ENCODE measurements around the gene ATXN10.

ATXN10 gene

GRCh38 chr22:45775569-45776312 is 104.1 kb downstream of the ATXN10 start:
- Histone ChIP-seq H3K27ac (ENCODE audit: low read depth, low read length) (no peak overlapping the region), H3K36me3 (ENCODE audit: control insufficient read depth in 5 of 5, insufficient read depth in 5 of 5, low read length in 5 of 5) (peaks cover 0 to 7% (median under 1%) of the 10 kb centered on the region in 5 donors), H3K9me3 (ENCODE audit: control insufficient read depth in 5 of 5, low read length in 5 of 5) (peaks cover 0 to 2% (median 0%) of the 10 kb centered on the region in 5 donors), H3K4me3 (ENCODE audit: low read depth in 1 of 5, low read length in 5 of 5) (no peak overlapping the region), H3K9ac (ENCODE audit: low read length in 5 of 5) (no peak overlapping the region), H3K27me3 (ENCODE audit: control insufficient read depth in 5 of 5, insufficient read depth in 4 of 5, low read length in 5 of 5) (no peaks in the 10 kb centered on the region), H3K4me1 (ENCODE audit: control insufficient read depth in 5 of 5, insufficient read depth in 5 of 5, low read length in 5 of 5) (no peaks in the 10 kb centered on the region)

- Histone ChIP-seq H3K36me3 (ENCODE audit: control insufficient read depth in 5 of 5, insufficient read depth in 5 of 5, low read length in 5 of 5) (peaks cover 0 to 4% (median 0%) of the 10 kb centered on the region in 5 donors), H3K9ac (ENCODE audit: low read length in 5 of 5) (no peak overlapping the region), H3K9me3 (ENCODE audit: control insufficient read depth in 5 of 5, low read length in 5 of 5) (no peaks in the 10 kb centered on the region), H3K27me3 (ENCODE audit: control insufficient read depth in 5 of 5, insufficient read depth in 4 of 5, low read length in 5 of 5) (no peaks in the 10 kb centered on the region), H3K4me1 (ENCODE audit: control insufficient read depth in 5 of 5, insufficient read depth in 5 of 5, low read length in 5 of 5) (no peaks in the 10 kb centered on the region), H3K4me3 (ENCODE audit: low read depth in 1 of 5, low read length in 5 of 5) (no peak overlapping the region), H3K27ac (ENCODE audit: low read depth, low read length) (no peak overlapping the region)
Measured at GRCh38 chr22:45776313-45776585, 104.6 kb downstream of the ATXN10 start.

DNA sequence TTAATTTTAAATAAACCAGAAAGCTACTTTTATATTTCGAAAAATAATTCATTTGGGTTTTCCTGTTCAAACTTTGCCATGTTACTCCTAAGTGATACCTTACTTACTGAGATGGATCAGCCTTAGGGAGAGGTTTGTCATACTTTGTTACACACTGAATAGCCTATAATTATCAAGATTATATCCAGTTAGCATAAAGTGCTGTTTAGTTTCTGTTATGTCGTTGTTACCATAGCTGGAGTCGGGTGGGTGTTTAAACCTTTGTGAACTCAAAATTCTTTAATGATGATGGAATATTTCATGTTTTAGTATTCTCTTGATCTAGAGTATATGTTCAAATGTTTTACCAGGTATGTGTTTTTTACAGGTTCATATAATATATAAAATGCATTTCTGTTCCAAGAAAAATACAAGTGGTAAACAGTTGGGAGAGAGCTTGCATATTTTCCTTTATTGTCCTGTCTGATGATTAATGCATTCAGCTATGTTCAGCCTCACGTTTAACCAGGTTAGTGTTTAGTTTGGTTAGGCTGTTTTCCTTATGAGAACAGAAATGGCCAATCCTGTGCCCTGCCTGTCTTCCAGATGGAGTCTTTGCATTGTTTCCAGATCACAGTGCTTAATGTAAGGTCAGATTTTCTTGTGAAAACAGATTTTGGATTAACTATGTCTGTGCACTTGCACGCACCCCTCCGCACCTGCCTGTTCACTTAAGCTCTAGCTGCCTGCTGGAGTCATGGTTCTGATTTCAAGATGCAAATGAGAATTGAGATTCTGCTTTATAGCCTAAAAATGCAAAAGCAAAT is 105.6 kb downstream of the ATXN10 start:
- H3K27ac ChIP-seq (ENCODE audit: low read depth, low read length): no peak overlapping the region
- no peaks in the 10 kb centered on the region for H3K27me3 ChIP-seq (ENCODE audit: control insufficient read depth in 5 of 5, insufficient read depth in 4 of 5, low read length in 5 of 5)
- H3K4me3 ChIP-seq (ENCODE audit: low read depth in 1 of 5, low read length in 5 of 5): no peak overlapping the region
- H3K9me3 ChIP-seq (ENCODE audit: control insufficient read depth in 5 of 5, low read length in 5 of 5): no peaks in the 10 kb centered on the region
- peaks cover 0 to 4% (median 0%) of the 10 kb centered on the region in 5 donors for H3K36me3 ChIP-seq (ENCODE audit: control insufficient read depth in 5 of 5, insufficient read depth in 5 of 5, low read length in 5 of 5)
- H3K4me1 ChIP-seq (ENCODE audit: control insufficient read depth in 5 of 5, insufficient read depth in 5 of 5, low read length in 5 of 5): no peaks in the 10 kb centered on the region
- no peak overlapping the region for H3K9ac ChIP-seq (ENCODE audit: low read length in 5 of 5)

DNA sequence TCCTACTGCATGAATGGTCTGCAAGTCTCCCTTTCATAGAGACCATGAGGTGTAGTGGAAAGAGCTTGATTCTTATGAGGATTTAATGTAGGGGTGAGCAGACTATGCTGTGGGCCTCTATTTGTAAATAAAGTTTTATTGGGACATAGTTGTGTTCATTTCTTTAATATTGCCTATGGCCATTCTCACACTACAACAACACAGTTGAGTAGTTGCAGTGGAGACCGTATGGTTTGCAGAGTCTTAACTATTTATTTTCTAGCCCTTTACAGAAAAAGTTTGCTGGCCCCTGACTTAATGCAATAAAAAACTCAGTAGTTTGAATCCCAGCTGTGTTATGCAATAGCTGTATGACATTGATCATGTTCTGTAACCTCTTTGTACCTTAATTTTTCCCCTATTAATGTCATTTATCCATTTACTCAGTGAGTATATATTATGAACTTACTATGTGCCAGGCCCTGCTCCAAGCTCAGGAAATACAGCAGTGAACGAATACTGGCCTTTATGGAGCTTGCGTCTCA is 106.3 kb downstream of the ATXN10 start:
- H3K4me1 ChIP-seq (ENCODE audit: control insufficient read depth in 5 of 5, insufficient read depth in 5 of 5, low read length in 5 of 5): no peaks in the 10 kb centered on the region
- no peaks in the 10 kb centered on the region for H3K9me3 ChIP-seq (ENCODE audit: control insufficient read depth in 5 of 5, low read length in 5 of 5)
- no peak overlapping the region for H3K27ac ChIP-seq (ENCODE audit: low read depth, low read length)
- no peaks in the 10 kb centered on the region for H3K27me3 ChIP-seq (ENCODE audit: control insufficient read depth in 5 of 5, insufficient read depth in 4 of 5, low read length in 5 of 5)
- peaks cover 0 to 4% (median 0%) of the 10 kb centered on the region in 5 donors for H3K36me3 ChIP-seq (ENCODE audit: control insufficient read depth in 5 of 5, insufficient read depth in 5 of 5, low read length in 5 of 5)
- no peak overlapping the region for H3K4me3 ChIP-seq (ENCODE audit: low read depth in 1 of 5, low read length in 5 of 5)
- no peak overlapping the region for H3K9ac ChIP-seq (ENCODE audit: low read length in 5 of 5)

DNA sequence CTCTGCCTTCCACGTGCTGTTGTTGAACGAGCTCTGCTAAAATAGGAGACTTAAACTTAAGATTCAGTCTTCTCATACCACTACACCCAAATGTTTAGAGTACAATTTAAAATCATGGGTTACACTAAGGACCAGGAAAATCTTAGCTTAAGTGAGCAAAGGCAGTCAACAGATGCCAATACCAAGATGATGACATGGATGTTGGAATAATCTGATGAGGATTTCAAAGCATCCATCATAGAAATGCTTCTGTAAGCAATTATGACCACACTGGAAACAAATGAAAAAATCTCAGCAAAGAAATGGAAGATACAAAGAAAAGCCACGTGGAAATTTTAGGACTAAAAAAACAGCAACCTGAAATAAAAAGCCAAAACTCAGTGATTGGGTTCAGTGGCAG is 109.8 kb downstream of the ATXN10 start:
- Histone ChIP-seq H3K27ac (ENCODE audit: low read depth, low read length) (no peak overlapping the region), H3K4me3 (ENCODE audit: low read depth in 1 of 5, low read length in 5 of 5) (no peak overlapping the region), H3K4me1 (ENCODE audit: control insufficient read depth in 5 of 5, insufficient read depth in 5 of 5, low read length in 5 of 5) (peaks cover 0 to 2% (median 0%) of the 10 kb centered on the region in 5 donors), H3K36me3 (ENCODE audit: control insufficient read depth in 5 of 5, insufficient read depth in 5 of 5, low read length in 5 of 5) (no peaks in the 10 kb centered on the region), H3K9ac (ENCODE audit: low read length in 5 of 5) (no peak overlapping the region), H3K27me3 (ENCODE audit: control insufficient read depth in 5 of 5, insufficient read depth in 4 of 5, low read length in 5 of 5) (no peaks in the 10 kb centered on the region), H3K9me3 (ENCODE audit: control insufficient read depth in 5 of 5, low read length in 5 of 5) (no peaks in the 10 kb centered on the region)

- H3K9me3 ChIP-seq (ENCODE audit: control insufficient read depth in 5 of 5, low read length in 5 of 5): no peaks in the 10 kb centered on the region
- H3K9ac ChIP-seq (ENCODE audit: low read length in 5 of 5): no peak overlapping the region
- peaks cover 0 to 2% (median 0%) of the 10 kb centered on the region in 5 donors for H3K4me1 ChIP-seq (ENCODE audit: control insufficient read depth in 5 of 5, insufficient read depth in 5 of 5, low read length in 5 of 5)
- no peak overlapping the region for H3K4me3 ChIP-seq (ENCODE audit: low read depth in 1 of 5, low read length in 5 of 5)
- H3K27me3 ChIP-seq (ENCODE audit: control insufficient read depth in 5 of 5, insufficient read depth in 4 of 5, low read length in 5 of 5): no peaks in the 10 kb centered on the region
- H3K27ac ChIP-seq (ENCODE audit: low read depth, low read length): no peak overlapping the region
- no peaks in the 10 kb centered on the region for H3K36me3 ChIP-seq (ENCODE audit: control insufficient read depth in 5 of 5, insufficient read depth in 5 of 5, low read length in 5 of 5)
Measured at GRCh38 chr22:45781966-45782365, 110.3 kb downstream of the ATXN10 start.

DNA sequence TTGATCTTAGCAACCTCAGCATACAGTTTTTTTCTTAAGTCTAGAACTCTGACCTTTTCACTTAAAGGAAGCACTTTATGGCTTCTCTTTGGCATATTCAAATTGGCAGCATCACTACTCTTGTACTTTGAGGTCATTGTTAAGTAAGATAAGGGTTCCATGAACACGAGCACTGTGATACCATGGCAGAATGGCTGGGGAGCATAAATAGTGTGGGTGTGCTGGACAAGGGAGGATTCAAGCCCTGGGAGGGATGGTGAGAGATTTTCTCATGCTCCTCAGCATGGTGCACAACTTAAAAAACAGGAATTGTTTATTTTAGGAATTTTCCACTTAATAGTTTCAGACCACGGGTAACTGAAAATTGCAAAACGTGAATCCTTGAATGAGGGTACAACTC is 111.4 kb downstream of the ATXN10 start:
- H3K9me3 ChIP-seq (ENCODE audit: control insufficient read depth in 5 of 5, low read length in 5 of 5): no peaks in the 10 kb centered on the region
- no peaks in the 10 kb centered on the region for H3K27me3 ChIP-seq (ENCODE audit: control insufficient read depth in 5 of 5, insufficient read depth in 4 of 5, low read length in 5 of 5)
- no peak overlapping the region for H3K9ac ChIP-seq (ENCODE audit: low read length in 5 of 5)
- no peak overlapping the region for H3K4me3 ChIP-seq (ENCODE audit: low read depth in 1 of 5, low read length in 5 of 5)
- H3K4me1 ChIP-seq (ENCODE audit: control insufficient read depth in 5 of 5, insufficient read depth in 5 of 5, low read length in 5 of 5): peaks cover 0 to 3% (median 0%) of the 10 kb centered on the region in 5 donors
- H3K27ac ChIP-seq (ENCODE audit: low read depth, low read length): no peak overlapping the region
- H3K36me3 ChIP-seq (ENCODE audit: control insufficient read depth in 5 of 5, insufficient read depth in 5 of 5, low read length in 5 of 5): no peaks in the 10 kb centered on the region

GRCh38 chr22:45783690-45784089 is 112.1 kb downstream of the ATXN10 start:
- no peaks in the 10 kb centered on the region for H3K27me3 ChIP-seq (ENCODE audit: control insufficient read depth in 5 of 5, insufficient read depth in 4 of 5, low read length in 5 of 5)
- no peaks in the 10 kb centered on the region for H3K9me3 ChIP-seq (ENCODE audit: control insufficient read depth in 5 of 5, low read length in 5 of 5)
- H3K27ac ChIP-seq (ENCODE audit: low read depth, low read length): no peak overlapping the region
- H3K9ac ChIP-seq (ENCODE audit: low read length in 5 of 5): no peak overlapping the region
- peaks cover 0 to 3% (median 0%) of the 10 kb centered on the region in 5 donors for H3K4me1 ChIP-seq (ENCODE audit: control insufficient read depth in 5 of 5, insufficient read depth in 5 of 5, low read length in 5 of 5)
- H3K36me3 ChIP-seq (ENCODE audit: control insufficient read depth in 5 of 5, insufficient read depth in 5 of 5, low read length in 5 of 5): no peaks in the 10 kb centered on the region
- no peak overlapping the region for H3K4me3 ChIP-seq (ENCODE audit: low read depth in 1 of 5, low read length in 5 of 5)

DNA sequence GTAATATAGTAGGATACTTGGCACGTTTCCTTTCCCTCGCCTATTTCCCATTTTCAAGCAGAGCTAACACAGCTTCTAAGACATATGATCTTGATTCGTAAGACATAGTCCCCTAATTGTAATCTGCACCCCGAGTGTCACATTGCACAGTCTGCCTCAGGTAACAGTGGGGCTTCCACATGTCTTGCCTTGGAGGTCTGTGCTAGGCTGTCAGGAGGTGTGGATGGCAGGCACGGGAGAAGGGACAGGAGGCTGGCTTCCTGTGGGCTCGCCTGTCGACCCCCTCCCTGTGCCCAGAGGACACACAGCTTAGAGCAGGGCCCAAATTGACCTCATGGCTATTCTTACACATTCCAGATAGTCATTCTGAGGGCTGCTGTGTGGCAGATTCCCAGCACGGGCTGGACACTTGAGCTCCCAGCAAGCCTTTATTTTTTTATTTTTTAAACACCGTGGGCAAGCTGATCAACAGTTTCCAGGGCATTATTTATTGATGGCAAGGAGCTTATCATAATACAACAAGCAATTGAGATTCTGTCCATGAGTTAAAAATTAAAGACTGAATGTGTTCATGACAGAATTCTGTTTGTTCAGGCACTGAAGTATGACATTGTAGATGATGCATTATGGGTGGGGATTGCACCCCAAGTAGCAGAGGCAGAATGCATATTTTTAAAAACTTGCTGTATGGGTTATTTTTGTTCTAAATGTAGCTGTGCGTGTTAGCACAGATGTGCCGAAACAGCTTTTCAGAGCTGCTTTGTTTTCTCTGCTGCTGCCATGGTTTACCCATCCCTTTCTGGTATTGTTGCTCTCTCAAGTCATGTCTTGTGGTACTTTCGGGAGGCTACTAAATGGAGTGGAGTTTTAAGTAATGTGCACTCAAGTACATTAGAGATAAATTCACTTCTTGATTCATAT is 113.0 kb downstream of the ATXN10 start:
- Histone ChIP-seq H3K4me3 (ENCODE audit: low read depth in 1 of 5, low read length in 5 of 5) (no peak overlapping the region), H3K27ac (ENCODE audit: low read depth, low read length) (no peak overlapping the region), H3K27me3 (ENCODE audit: control insufficient read depth in 5 of 5, insufficient read depth in 4 of 5, low read length in 5 of 5) (no peaks in the 10 kb centered on the region), H3K9me3 (ENCODE audit: control insufficient read depth in 5 of 5, low read length in 5 of 5) (no peaks in the 10 kb centered on the region), H3K36me3 (ENCODE audit: control insufficient read depth in 5 of 5, insufficient read depth in 5 of 5, low read length in 5 of 5) (no peaks in the 10 kb centered on the region), H3K4me1 (ENCODE audit: control insufficient read depth in 5 of 5, insufficient read depth in 5 of 5, low read length in 5 of 5) (peaks cover 0 to 3% (median 0%) of the 10 kb centered on the region in 5 donors), H3K9ac (ENCODE audit: low read length in 5 of 5) (no peak overlapping the region)
